ENCODE measurements around the gene ICE2.

- TF ChIP-seq CTCF (IDR thresholded peaks at IDR 0.05; ENCODE audit: low read depth, low read length, missing input control) (no peak), ATF3 (IDR thresholded peaks at IDR 0.05) (no peak), MAX (IDR thresholded peaks at IDR 0.05) (no peak), EGR1 (IDR thresholded peaks at IDR 0.05; ENCODE audit: low read depth in 2 of 2) (no peak), TAF1 (conservative IDR thresholded peaks at IDR 0.05) (no peak), REST (IDR thresholded peaks at IDR 0.05) (no peak), YY1 (IDR thresholded peaks at IDR 0.05) (no peak), JUND (IDR thresholded peaks at IDR 0.05) (no peak), ZBTB33 (IDR thresholded peaks at IDR 0.05) (no peak), SP1 (IDR thresholded peaks at IDR 0.05) (no peak)
Observed at GRCh38 chr15:60483042-60483441, 4.1 kb upstream of the ICE2 start.

All from liver (tissue), 3 donors.